ENCODE data around the gene KMO.
A peak's percentile ranks its signal among the peaks of the same experiment; 100 is the strongest.

DNA sequence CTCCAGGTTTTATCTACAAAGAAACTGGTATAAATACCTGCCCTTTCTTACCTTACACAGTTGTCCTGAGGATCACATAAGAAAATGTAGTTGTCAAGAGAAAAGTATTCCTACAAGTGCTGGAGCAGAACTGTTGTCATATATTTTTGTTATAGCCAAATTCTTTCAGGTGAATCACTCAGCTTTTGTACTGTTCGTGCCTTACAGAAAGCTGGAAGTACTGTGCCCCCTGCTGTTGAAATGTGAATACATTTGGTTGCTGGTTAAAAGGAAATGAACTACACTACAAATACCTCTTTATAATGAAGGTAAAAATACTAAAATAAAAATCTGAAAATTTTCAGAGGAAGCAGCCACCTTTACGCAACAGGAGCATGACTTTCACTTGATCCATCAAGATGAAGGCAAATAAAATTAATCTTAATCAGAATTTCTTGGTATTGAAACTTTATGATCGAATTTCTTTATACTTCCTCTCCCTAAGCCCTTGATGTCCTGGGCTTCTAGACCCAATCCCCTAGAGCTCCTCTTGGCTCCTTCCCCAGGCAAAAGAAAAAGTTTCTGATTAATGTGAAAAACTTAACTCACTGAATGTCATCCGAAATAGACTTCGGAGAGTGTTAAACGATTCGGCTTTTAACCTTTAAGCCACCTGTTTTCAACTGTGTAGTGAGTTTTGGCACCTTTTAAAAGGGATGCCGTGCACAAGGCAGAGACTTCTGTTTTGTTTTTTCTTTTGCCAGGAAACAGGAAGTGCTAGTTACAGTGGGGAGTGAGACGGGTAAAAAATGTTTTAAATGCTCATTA is 95.5 kb downstream of the KMO start:
- no peak for TF ChIP-seq GABPA (IDR thresholded peaks at IDR 0.05; ENCODE audit: low read depth)
- TF ChIP-seq, protein P1, sequence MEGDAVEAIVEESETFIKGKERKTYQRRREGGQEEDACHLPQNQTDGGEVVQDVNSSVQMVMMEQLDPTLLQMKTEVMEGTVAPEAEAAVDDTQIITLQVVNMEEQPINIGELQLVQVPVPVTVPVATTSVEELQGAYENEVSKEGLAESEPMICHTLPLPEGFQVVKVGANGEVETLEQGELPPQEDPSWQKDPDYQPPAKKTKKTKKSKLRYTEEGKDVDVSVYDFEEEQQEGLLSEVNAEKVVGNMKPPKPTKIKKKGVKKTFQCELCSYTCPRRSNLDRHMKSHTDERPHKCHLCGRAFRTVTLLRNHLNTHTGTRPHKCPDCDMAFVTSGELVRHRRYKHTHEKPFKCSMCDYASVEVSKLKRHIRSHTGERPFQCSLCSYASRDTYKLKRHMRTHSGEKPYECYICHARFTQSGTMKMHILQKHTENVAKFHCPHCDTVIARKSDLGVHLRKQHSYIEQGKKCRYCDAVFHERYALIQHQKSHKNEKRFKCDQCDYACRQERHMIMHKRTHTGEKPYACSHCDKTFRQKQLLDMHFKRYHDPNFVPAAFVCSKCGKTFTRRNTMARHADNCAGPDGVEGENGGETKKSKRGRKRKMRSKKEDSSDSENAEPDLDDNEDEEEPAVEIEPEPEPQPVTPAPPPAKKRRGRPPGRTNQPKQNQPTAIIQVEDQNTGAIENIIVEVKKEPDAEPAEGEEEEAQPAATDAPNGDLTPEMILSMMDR (IDR thresholded peaks at IDR 0.05; ENCODE audit: insufficient read depth, low read length): peak; percentile 26
- TF ChIP-seq, protein P2, sequence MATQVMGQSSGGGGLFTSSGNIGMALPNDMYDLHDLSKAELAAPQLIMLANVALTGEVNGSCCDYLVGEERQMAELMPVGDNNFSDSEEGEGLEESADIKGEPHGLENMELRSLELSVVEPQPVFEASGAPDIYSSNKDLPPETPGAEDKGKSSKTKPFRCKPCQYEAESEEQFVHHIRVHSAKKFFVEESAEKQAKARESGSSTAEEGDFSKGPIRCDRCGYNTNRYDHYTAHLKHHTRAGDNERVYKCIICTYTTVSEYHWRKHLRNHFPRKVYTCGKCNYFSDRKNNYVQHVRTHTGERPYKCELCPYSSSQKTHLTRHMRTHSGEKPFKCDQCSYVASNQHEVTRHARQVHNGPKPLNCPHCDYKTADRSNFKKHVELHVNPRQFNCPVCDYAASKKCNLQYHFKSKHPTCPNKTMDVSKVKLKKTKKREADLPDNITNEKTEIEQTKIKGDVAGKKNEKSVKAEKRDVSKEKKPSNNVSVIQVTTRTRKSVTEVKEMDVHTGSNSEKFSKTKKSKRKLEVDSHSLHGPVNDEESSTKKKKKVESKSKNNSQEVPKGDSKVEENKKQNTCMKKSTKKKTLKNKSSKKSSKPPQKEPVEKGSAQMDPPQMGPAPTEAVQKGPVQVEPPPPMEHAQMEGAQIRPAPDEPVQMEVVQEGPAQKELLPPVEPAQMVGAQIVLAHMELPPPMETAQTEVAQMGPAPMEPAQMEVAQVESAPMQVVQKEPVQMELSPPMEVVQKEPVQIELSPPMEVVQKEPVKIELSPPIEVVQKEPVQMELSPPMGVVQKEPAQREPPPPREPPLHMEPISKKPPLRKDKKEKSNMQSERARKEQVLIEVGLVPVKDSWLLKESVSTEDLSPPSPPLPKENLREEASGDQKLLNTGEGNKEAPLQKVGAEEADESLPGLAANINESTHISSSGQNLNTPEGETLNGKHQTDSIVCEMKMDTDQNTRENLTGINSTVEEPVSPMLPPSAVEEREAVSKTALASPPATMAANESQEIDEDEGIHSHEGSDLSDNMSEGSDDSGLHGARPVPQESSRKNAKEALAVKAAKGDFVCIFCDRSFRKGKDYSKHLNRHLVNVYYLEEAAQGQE (IDR thresholded peaks at IDR 0.05; ENCODE audit: insufficient replicate concordance, low read depth): no peak
- TF ChIP-seq POLR2AphosphoS5 (IDR thresholded peaks at IDR 0.05; ENCODE audit: low read depth): no peak
- peak; percentile 94 for TF ChIP-seq SPI1 (IDR thresholded peaks at IDR 0.05; ENCODE audit: borderline replicate concordance, low read depth)
